Panc1 (cell line): ENCODE results near the gene ERCC3.

Experiments
- CTCF ChIP-seq: fragments of 450-650 bp; IDR thresholded peaks from 2 replicates; pipeline ENCODE4 v1.5.1; 2017; ENCODE audit warnings: mild to moderate bottlenecking
- TCF7L2 ChIP-seq: IDR thresholded peaks from 2 replicates; pipeline ENCODE4 v1.6.1; 2011; ENCODE audit warnings: mild to moderate bottlenecking, low read depth, low read length, inconsistent platforms

- TF ChIP-seq CTCF (no peak), TCF7L2 (no peak)
Measured at GRCh38 chr2:127216593-127216992, 77.4 kb downstream of the ERCC3 start.
